GM19468 (cell line): Measurements from ENCODE around the gene TRAF3IP1.

ENCODE experiments used
- ATAC-seq: cut with Tn5 transposase; IDR thresholded peaks from one replicate; pipeline ENCODE4 v1.9.1; 2021; ENCODE audit warnings: mild to moderate bottlenecking, moderate library complexity, moderate number of reproducible peaks; ENCODE audit not compliant: unreplicated experiment; ENCODE audit errors: extremely low read depth

The TRAF3IP1 gene

GRCh38 chr2:238287737-238288649 is 32.3 kb upstream of the TRAF3IP1 start, which contains the start of gene PER2:
Gene PER2, minus strand, starts transcription at chr2:238288610. Its CDS starts 10,674 bp downstream, at chr2:238277936.
- ATAC-seq: peak; percentile 3

- peak; percentile 83 for ATAC-seq
Measured at GRCh38 chr2:238288650-238289573, 31.4 kb upstream of the TRAF3IP1 start.

- ATAC-seq: no peak
Measured at GRCh38 chr2:238289574-238289973, 30.7 kb upstream of the TRAF3IP1 start.

- no peak for ATAC-seq
Measured at GRCh38 chr2:238290091-238290509, 30.2 kb upstream of the TRAF3IP1 start.

- ATAC-seq: no peak
Measured at GRCh38 chr2:238290715-238291549, 29.4 kb upstream of the TRAF3IP1 start.

- no peak for ATAC-seq
Measured at GRCh38 chr2:238291550-238292281, 28.6 kb upstream of the TRAF3IP1 start.

GRCh38 chr2:238294046-238294392 is 26.3 kb upstream of the TRAF3IP1 start:
- no peak for ATAC-seq

- ATAC-seq: no peak
Measured at GRCh38 chr2:238294393-238295143, 25.8 kb upstream of the TRAF3IP1 start.

GRCh38 chr2:238295144-238296112 is 24.9 kb upstream of the TRAF3IP1 start:
- ATAC-seq: no peak

GRCh38 chr2:238296638-238297457 is 23.5 kb upstream of the TRAF3IP1 start:
- no peak for ATAC-seq

GRCh38 chr2:238299803-238300202 is 20.5 kb upstream of the TRAF3IP1 start:
- no peak for ATAC-seq

- ATAC-seq: no peak
Measured at GRCh38 chr2:238302087-238302486, 18.2 kb upstream of the TRAF3IP1 start.

GRCh38 chr2:238302751-238303150 is 17.6 kb upstream of the TRAF3IP1 start:
- no peak for ATAC-seq

- ATAC-seq: no peak
Measured at GRCh38 chr2:238304116-238304515, 16.2 kb upstream of the TRAF3IP1 start.

GRCh38 chr2:238305092-238305862 is 15.0 kb upstream of the TRAF3IP1 start:
- no peak for ATAC-seq
